Hepatocyte (in vitro differentiated cells): Measurements from ENCODE around the gene JUND.

Experiments used
- EZH2 ChIP-seq: fragments of 200-600 bp; sonication (generic); IDR thresholded peaks from 2 replicates; pipeline ENCODE4 v1.6.1; 2016; ENCODE audit warnings: antibody characterized with exemption, mild to moderate bottlenecking, borderline replicate concordance
- TF ChIP-seq, protein P1 (sequence below): fragments of 200-600 bp; sonication (generic); IDR thresholded peaks from 2 replicates; pipeline ENCODE4 v1.5.1; 2016; ENCODE audit warnings: antibody characterized with exemption, mild to moderate bottlenecking; ENCODE audit not compliant: poor library complexity

DNA sequence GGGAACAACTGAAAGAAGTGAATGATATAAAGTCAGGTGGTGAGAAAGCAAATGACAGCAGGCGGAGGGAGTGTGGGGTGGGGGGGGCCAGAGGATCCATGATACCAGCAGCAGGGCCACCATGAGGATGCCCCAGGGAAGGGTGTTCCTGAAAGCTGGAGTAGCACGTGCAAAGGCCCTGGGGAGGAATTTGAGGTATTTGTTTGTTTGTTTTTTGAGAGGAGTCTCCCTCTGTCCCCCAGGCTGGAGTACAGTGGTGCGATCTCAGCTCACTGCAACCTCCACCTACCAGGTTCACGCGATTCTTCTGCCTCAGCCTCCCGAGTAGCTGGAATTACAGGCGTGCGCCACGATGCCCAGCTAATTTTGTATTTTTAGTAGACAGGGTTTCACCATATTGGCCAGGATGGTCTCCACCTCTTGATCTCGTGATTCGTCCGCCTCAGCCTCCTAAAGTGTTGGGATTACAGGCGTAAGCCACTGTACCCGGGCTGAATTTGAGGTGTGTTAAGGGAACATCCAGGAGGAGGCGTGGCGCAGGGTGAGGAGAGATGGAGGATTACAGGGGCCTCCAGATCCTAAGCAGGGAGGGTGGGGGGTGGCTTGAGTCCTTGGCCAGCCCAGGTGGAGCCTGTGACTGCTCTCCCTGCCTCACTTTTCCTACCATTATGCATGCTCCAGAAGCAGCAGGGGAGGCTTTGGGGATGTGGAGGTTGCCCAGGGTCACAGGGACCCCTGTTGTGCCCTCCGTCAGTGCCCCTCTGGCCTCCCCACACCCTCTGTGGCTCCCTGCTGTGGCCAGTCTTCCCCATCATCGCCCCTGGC, 12.4 kb upstream of the JUND start:
- TF ChIP-seq, protein P1, sequence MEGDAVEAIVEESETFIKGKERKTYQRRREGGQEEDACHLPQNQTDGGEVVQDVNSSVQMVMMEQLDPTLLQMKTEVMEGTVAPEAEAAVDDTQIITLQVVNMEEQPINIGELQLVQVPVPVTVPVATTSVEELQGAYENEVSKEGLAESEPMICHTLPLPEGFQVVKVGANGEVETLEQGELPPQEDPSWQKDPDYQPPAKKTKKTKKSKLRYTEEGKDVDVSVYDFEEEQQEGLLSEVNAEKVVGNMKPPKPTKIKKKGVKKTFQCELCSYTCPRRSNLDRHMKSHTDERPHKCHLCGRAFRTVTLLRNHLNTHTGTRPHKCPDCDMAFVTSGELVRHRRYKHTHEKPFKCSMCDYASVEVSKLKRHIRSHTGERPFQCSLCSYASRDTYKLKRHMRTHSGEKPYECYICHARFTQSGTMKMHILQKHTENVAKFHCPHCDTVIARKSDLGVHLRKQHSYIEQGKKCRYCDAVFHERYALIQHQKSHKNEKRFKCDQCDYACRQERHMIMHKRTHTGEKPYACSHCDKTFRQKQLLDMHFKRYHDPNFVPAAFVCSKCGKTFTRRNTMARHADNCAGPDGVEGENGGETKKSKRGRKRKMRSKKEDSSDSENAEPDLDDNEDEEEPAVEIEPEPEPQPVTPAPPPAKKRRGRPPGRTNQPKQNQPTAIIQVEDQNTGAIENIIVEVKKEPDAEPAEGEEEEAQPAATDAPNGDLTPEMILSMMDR = no peak
- no peak for TF ChIP-seq EZH2
